Upper lobe of left lung (tissue), 4 donors: ENCODE data around the gene TTBK2.
"Not testable (repeated sequence)": the region's sequence is repeated elsewhere in the genome, so short reads cannot be mapped to it uniquely, and the experiment has no call there.

Source experiments
- CTCF ChIP-seq, 6 experiments: fragments of 450-650 bp in 4 of 6; fragments of 200-600 bp in 2 of 6; sonication (generic) in 2 of 6; IDR thresholded peaks; one replicate each; pipeline ENCODE4 v1.5.1; 2016 to 2019; ENCODE audit warnings: antibody characterized with exemption in 6 of 6
- POLR2A ChIP-seq, 4 donors: fragments of 450-650 bp; IDR thresholded peaks; one replicate each; pipeline ENCODE4 v1.5.1; 2016 to 2017; ENCODE audit warnings: antibody characterized with exemption in 4 of 4, mild to moderate bottlenecking in 2 of 4

DNA sequence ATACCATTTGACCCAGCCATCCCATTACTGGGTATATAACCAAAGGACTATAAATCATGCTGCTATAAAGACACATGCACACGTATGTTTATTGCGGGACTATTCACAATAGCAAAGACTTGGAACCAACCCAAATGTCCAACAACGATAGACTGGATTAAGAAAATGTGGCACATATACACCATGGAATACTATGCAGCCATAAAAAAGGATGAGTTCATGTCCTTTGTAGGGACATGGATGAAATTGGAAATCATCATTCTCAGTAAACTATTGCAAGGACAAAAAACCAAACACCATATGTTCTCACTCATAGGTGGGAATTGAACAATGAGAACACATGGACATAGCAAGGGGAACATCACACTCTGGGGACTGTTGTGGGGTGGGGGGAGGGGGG lies 28.3 kb upstream of the TTBK2 start:
- TF ChIP-seq POLR2A, CTCF (IDR thresholded peaks at IDR 0.05): not testable (repeated sequence)
